SK-N-SH treated with all-trans-retinoic acid at 6 μM for 48 hours (cell line): ENCODE data around the gene KCNA10.

Source experiments
- BACH2 ChIP-seq: fragments of 250-450 bp; sonication (Bioruptor Pico); IDR thresholded peaks from 2 replicates; pipeline ENCODE4 v1.9.0; 2021; ENCODE audit warnings: mild to moderate bottlenecking, borderline replicate concordance
- PATZ1 ChIP-seq: fragments of 250-450 bp; sonication (Bioruptor Pico); IDR thresholded peaks from 2 replicates; pipeline ENCODE4 v1.8.0; 2020; ENCODE audit warnings: mild to moderate bottlenecking, moderate library complexity, borderline replicate concordance
- PPARA ChIP-seq: fragments of 250-450 bp; sonication (Bioruptor Pico); IDR thresholded peaks from 2 replicates; pipeline ENCODE4 v1.5.0; 2020; ENCODE audit warnings: mild to moderate bottlenecking, borderline replicate concordance
- SNAI2 ChIP-seq: fragments of 250-450 bp; sonication (Bioruptor Pico); IDR thresholded peaks from 2 replicates; pipeline ENCODE4 v1.5.0; 2020; ENCODE audit warnings: mild to moderate bottlenecking, moderate library complexity
- ZC3H10 ChIP-seq: fragments of 250-450 bp; sonication (Bioruptor Pico); IDR thresholded peaks from 2 replicates; pipeline ENCODE4 v1.5.1; 2021; ENCODE audit warnings: mild to moderate bottlenecking, moderate library complexity
- ZFP30 ChIP-seq: fragments of 450-650 bp; formaldehyde crosslinking; IDR thresholded peaks from 2 replicates; pipeline ENCODE4 v1.5.0; 2022; ENCODE audit warnings: mild to moderate bottlenecking, moderate library complexity

GRCh38 chr1:110541906-110542395, 23.0 kb upstream of the KCNA10 start:
- TF ChIP-seq ZC3H10 (CRISPR knock-in tag) (no peak), SNAI2 (CRISPR knock-in tag) (no peak), PATZ1 (CRISPR knock-in tag) (no peak), BACH2 (no peak), ZFP30 (no peak), PPARA (CRISPR knock-in tag) (no peak)
